HG03175 (cell line): ENCODE data around the gene CROCC2.

Experiments
- ATAC-seq: cut with Tn5 transposase; IDR thresholded peaks from one replicate; pipeline ENCODE4 v1.9.1; 2021; ENCODE audit warnings: mild to moderate bottlenecking, moderate library complexity; ENCODE audit not compliant: unreplicated experiment

CROCC2 gene

DNA sequence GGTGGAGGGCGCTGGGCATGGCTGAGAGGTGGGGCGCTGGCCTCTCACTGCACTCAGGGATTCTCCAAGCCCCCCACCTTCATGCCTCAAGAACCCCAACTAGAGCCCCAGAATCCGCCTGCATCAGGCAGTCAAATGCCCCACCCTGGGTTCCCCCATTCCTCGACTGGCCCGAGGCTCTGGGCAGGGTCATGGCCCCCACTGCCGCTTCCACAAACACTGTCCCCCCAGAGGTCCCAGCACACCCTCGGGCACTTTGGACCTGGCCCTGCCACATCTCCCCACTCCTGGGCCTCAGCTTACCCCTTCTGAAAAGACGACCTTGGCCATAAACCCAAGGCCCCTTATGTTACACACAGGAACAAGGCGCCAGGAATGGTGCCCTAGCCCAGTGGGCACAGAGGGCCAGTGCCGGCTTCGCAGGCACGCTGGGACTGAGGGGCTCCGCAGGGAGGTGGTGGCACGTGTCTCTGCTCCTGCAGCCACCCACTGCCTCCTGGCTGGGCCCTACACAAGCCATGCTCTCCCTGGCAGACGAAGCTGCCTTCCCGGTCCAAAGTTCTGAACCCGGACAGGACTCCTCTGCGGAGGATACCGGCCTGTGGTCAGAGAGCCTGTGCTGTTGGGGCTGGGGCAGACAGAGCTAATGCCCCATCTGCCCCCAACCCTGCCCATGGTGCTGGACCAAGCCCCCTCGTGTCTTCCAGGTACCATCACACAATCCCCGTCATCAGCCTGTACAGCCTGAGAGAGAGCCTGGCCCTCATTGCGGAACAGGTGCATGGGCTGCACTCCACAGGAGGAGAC lies 30.7 kb upstream of the CROCC2 start:
- no peak for ATAC-seq

- ATAC-seq: no peak
Observed at GRCh38 chr2:240876035-240876474, 30.1 kb upstream of the CROCC2 start.

DNA sequence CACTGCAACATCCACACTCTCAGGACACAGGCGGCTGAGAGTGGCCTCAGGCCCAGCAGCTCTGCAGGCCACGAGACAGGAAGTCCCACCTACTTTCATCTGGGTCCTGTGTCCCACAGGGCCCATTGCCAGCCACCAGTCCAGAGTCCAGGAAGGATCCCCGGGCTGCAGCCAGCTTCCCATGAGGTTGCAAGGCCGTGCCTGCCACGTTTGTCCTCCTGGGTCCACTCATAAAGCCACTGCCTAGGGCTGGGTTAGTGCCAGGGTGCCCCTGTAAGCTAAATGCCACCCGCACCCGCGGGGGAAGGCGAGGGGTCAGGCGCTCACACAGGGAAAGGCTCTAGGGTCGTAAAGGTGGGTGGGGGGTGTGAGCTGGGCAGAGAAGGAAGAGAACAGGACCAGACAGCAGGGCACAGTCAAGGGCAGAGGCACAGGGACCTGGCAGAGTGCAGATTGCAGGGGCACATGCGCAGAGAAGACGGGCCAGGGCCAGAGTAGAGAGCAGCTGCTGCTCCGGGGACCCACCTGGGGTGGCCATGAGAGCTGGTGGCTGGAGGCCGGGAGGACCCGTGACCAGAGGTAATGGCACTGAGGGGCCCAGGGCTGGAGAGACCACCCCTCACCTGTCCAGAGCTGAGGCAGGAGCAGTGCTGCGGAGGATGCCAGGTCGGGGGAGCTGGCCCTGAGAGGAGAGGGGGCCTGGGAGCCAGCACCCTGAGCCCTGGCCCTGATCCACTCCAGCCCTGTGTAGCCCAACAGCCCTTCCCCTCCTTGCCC lies 29.5 kb upstream of the CROCC2 start:
- ATAC-seq: no peak

- no peak for ATAC-seq
Observed at GRCh38 chr2:240877460-240878340, 28.4 kb upstream of the CROCC2 start.

GRCh38 chr2:240878341-240878936 lies 27.7 kb upstream of the CROCC2 start:
- no peak for ATAC-seq

DNA sequence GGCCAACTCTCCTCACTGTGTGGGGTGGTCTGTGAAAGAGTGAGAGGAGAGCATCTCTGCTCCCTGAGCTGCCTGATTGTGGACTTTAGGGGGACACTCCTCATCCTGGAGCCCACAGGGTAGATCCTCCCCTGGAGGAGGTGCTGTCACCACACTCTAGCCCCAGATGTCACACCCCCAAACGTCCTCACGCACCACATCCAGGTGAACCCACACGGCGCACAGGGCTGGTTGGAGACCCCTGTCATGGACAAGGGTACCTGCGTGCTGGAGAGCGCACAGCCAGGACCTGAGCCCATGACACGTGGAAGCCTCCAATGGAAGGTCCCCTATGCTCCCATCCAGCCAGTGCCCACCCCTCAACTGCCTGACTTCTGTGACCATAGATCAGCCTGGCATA lies 27.0 kb upstream of the CROCC2 start:
- no peak for ATAC-seq

DNA sequence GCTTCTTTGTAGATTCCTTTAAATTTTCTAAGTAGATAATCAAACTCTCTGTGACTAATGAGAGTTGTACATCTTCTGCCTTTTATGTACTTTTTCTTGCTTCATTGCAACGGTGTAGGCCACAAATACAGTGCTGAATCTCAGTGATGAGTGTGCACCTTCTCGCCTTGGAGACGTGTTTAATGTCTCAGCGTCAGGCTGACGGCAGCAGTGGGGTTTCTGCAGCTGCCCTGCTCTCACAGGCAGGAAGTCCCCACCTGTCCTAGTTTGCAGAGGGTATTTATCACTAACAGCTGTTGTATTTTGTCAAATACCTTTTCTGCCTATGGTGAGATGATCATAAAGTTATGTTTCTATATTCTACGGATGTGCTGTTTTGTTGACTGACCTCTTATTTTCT lies 24.2 kb upstream of the CROCC2 start:
- no peak for ATAC-seq

- ATAC-seq: no peak
Observed at GRCh38 chr2:240884221-240884620, 21.9 kb upstream of the CROCC2 start.

DNA sequence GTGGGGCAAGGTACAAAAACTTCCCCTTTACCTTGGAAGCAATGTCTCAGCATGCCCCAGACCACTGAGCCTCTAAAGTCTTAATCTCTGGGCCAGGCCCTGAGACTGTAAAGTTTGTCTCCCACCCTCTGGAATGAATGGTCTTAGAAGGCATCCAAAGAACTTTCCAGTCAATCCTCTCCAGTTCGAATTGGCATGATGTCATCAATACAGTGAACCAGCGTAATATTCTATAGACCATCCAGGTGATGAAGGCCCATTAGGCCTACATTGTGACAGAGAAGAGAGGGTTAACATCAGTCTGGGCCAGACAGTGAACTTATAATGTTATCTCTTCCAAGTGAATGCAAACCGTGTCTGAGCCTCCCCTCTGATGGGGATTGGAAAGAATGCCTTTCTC lies 21.4 kb upstream of the CROCC2 start:
- no peak for ATAC-seq

DNA sequence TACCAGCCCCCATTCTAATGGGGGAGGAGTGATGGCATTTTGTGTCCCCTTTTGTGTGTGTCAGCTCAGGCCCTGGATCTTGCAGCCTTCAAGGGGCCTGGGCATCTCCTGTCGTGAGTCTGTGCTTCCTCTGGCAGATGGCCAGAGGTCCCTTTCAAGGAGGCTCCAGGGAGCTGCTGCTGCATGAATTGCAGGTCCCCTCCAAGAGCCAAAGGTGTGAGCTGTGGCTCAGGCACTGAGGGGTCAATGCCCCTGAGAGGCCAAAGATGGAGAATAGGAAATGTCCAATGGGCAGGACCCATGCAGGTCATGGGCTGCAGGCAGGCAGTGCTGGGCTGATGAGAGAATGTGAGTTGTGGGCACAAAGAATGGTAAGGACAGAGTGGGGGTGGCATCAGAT lies 20.6 kb upstream of the CROCC2 start:
- ATAC-seq: no peak

- ATAC-seq: no peak
Observed at GRCh38 chr2:240886023-240886565, 20.0 kb upstream of the CROCC2 start.

DNA sequence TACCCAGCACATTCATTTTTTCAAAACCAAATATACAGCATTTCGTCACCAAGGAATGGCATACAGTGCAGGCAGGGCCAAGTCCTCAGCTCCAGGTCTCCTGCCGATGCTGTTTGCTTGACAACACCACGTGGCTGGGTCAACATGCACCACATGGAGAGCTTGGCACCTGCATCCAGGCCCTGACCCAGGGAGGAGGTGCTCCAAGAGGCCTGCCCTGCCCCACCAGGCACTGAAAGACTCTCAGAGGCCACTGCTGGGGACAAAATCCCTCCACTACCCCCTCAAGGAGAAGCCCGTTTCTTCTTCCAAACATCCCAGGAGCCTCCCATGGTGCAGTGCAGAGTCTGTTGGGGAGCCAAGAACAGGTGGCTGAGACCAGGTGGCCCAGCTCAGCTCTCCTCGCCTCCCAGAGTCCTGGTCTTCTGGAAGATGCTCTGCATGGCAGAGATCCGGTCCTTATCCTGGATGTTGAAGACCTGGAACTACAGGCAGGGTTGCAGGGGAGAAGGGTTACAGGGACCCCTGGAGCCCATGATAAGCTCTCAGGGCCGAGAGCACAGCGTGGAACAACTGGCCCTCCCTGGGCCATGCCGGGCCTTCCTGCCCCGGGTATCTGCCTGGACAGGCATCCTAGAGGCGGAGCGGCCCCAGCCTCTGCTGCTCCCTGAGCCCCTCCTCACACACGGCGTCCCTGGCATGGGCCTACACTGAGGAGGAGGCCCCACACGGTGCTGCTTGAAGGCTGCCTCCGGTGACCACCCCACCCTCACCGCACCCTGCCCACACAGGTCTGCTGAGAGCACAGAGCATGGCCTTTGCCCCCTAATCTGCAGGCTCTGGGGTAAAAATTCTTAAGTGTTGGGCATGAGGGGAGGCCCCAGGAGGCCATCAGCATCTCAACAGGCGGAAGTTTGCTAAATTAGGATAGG lies 19.2 kb upstream of the CROCC2 start:
- no peak for ATAC-seq

DNA sequence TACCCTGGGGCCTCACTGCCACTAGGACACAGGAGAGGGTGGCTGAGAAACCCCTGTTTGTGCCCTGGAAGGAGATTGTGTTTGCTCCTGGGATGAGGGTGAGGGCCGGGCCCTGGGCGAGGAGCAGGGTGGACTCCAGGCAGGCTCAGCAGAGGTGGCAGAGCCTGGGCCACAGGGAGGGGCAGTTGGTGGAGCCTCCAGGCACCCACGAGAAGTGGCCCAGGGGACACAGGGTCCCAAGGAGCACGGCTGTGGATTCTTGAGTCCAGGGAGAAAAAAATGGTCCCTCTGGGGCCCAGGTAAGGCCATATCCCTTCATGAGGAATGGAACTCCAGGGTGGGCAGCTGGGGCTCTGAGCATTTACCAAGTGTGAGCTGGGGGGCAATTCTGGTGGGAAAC lies 18.5 kb upstream of the CROCC2 start:
- ATAC-seq: no peak

- ATAC-seq: no peak
Observed at GRCh38 chr2:240888130-240888889, 17.8 kb upstream of the CROCC2 start.

- ATAC-seq: no peak
Observed at GRCh38 chr2:240888890-240889573, 17.1 kb upstream of the CROCC2 start.

GRCh38 chr2:240889601-240890560 lies 16.3 kb upstream of the CROCC2 start:
- no peak for ATAC-seq

DNA sequence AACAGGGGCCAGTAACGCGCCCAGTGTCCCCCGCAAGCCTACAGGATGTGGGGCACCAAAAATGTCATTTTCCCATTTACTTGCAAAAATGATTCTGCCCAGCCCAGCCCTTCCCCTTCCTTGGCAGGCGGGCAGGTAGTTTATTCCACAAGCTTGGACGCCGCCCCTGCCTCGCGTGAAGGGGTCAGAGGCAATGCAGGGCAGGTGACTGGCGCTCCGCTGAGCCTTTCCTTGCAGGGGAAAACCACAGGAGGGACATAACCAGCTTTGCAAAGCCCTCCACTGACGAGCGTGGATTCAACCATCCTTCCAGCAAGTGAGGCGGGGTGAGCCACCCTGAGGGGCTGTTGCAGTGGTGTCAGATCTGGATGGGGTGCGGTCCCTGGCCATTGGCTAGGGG lies 15.4 kb upstream of the CROCC2 start:
- no peak for ATAC-seq
